Prostate gland (tissue), 2 donors: Measurements from ENCODE around the gene PSG2.
"Not testable (repeated sequence)": the region's sequence is repeated elsewhere in the genome, so short reads cannot be mapped to it uniquely, and the experiment has no call there.

ENCODE experiments used
- POLR2A ChIP-seq: fragments of 450-650 bp; IDR thresholded peaks from one replicate; pipeline ENCODE4 v1.6.1; 2016; ENCODE audit warnings: antibody characterized with exemption, mild to moderate bottlenecking
- TF ChIP-seq, protein P1 (sequence below), 4 experiments: fragments of 200-600 bp in 2 of 4; fragments of 450-650 bp in 2 of 4; sonication (generic) in 2 of 4; IDR thresholded peaks; 1 replicate in 3 of 4; 2 replicates in 1 of 4; pipeline ENCODE4 v1.5.1; 2016 to 2019; ENCODE audit warnings: antibody characterized with exemption in 4 of 4, mild to moderate bottlenecking in 2 of 4, moderate library complexity in 2 of 4

- TF ChIP-seq, protein P1, sequence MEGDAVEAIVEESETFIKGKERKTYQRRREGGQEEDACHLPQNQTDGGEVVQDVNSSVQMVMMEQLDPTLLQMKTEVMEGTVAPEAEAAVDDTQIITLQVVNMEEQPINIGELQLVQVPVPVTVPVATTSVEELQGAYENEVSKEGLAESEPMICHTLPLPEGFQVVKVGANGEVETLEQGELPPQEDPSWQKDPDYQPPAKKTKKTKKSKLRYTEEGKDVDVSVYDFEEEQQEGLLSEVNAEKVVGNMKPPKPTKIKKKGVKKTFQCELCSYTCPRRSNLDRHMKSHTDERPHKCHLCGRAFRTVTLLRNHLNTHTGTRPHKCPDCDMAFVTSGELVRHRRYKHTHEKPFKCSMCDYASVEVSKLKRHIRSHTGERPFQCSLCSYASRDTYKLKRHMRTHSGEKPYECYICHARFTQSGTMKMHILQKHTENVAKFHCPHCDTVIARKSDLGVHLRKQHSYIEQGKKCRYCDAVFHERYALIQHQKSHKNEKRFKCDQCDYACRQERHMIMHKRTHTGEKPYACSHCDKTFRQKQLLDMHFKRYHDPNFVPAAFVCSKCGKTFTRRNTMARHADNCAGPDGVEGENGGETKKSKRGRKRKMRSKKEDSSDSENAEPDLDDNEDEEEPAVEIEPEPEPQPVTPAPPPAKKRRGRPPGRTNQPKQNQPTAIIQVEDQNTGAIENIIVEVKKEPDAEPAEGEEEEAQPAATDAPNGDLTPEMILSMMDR (IDR thresholded peaks at IDR 0.05) = not testable (repeated sequence)
- not testable (repeated sequence) for TF ChIP-seq POLR2A
Measured at GRCh38 chr19:43115064-43115463, 32.6 kb upstream of the PSG2 start.
